Renal pelvis (tissue), 4 donors: ENCODE measurements around the gene CBS. TPM values are rescaled to one million over a fixed set of nuclear protein-coding genes. Genes with fewer than 3 reads are reported as not detected.
"Not testable (repeated sequence)": the region's sequence is repeated elsewhere in the genome, so short reads cannot be mapped to it uniquely, and the experiment has no call there.

Experiments
- DNase-seq: peaks from one replicate; pipeline ENCODE4 v3.0.0-alpha.2; 2013
- polyA plus RNA-seq, 3 donors: library from polyadenylated mRNA; unstranded; fragments of 120-200 nt; gene quantifications; one replicate each; pipeline ENCODE4 v1.2.1, GENCODE V29; 2013; ENCODE audit not compliant: insufficient read length in 3 of 3

Gene CBS
- polyA plus RNA-seq, 3 donors, result 12.0 to 56.1 (median 55.5) TPM

GRCh38 chr21:43074401-43075169, 1.1 kb downstream of the CBS start:
- not testable (repeated sequence) for DNase-seq

DNA sequence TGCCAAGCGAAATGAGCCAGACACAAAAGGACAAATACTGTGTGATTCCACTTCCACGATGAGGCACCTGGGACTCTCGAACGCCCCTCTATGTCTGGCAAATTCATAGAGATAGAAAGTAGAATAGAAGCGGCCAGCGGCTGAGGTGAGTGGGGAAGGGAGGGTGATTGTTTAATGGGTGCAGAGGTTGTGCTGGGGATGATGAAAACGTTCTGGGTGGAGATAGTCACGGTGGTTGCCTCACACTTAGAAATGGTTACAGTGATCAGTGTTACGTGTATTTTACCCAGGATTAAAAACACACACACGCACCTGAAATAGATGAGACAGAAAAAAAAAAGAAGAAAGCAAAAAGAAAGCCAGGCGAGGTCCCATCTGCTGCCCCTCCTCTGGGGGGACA, 2.9 kb downstream of the CBS start:
- not testable (repeated sequence) for DNase-seq

- not testable (repeated sequence) for DNase-seq
Measured at GRCh38 chr21:43069682-43070081, 6.0 kb downstream of the CBS start.

- not testable (repeated sequence) for DNase-seq
Measured at GRCh38 chr21:43068065-43068464, 7.6 kb downstream of the CBS start.

DNA sequence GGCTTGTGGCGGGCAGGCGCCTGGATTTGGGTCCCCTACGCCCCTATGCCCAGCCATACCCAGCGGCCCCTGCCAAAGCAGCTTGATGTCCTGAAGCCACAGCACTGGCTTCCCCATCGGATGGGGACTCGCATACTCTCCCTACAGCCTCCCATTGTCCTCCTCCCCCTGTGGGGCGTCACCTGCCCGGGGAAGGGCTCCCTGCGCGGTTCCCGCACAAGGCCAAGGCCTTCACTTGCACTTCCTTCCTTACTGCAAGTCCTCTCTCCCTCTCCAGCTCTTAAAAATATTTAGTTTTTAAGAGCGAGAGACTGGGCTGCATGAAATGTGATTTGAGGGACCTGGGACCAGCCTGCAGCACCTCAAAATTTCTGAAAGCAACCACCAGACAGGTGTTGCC, 8.9 kb downstream of the CBS start:
- DNase-seq, result not testable (repeated sequence)

- not testable (repeated sequence) for DNase-seq
Measured at GRCh38 chr21:43065991-43066390, 9.6 kb downstream of the CBS start.

- not testable (repeated sequence) for DNase-seq
Measured at GRCh38 chr21:43064265-43064917, 11.2 kb downstream of the CBS start.

DNA sequence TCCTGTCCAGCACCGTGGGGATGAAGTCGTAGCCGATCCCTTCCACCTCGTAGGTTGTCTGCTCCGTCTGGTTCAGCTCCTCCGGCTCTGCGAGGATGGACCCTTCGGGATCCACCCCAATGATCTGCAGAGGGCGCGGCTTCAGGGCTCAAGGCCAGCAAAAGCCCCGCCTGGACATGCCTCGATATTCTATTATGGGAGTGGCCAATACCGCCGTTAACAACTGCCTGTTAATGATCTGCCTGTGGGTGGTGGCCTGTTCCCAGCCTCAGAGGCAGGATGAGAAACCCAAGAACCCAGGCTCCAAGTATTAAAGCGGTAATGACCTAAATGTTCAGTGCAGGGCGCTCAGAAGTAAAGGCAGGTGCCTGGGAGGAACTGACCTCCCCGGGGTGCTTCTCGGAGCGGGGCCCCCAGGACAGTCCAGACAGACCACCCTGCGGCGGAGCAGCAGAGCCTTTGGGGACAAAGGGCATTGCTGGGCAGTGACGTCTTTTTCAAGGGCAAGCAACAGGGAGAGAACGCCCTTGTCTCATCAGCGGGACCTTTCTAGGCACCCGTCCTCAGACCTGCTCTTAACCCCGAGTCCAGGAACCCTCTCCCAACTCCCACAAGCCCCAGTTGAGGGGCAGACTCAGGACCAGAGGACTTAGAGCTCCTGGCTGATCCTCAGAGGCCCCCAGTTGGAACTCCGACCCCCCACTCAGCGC, 12.5 kb downstream of the CBS start:
- not testable (repeated sequence) for DNase-seq

- not testable (repeated sequence) for DNase-seq
Measured at GRCh38 chr21:43053112-43053511, 22.5 kb downstream of the CBS start.

DNA sequence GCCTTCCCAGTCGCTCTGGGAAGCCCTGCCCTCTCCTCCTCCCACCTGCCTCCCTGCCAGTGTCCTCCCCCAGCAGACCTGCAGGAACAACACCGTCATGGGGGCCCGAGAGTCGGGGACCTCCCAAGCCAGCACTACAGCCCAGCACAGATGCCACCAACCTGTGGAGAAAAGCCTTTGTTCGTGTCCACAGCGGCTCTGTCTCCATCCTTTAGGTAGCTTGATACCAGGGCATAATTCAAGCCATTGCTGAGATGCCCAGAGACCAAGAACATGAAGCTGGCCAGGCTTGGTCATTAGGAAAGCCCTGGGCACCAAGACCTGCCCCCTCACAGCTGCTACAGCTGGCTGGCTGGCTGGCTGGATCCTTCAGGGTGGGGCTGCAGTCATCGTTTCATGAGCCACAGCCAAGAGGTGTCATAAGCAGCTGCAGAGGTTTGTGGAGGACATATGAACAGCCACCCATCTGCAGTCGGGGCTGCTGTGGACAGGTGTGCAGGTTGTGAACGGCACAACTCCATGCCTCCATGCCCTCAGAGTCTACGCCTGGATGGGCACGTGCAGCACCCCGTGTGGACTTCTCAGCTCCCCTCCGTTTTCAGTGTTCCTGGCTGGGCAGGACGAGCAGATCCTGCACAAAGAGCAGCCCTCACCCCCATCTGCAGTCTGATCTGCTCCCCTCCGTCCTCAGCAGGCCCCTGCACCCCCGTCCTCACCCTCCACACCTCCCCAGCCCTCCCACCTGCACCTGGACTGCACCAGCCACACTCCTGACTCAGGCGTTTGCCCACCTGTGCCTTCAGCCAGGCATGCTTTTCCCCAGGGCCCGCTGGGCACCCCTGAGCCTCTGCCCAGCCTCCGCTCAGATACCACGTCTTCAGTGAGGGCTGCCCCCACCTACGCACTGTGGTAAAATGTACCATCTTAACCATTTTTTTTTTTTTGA, 29.5 kb downstream of the CBS start:
- not testable (repeated sequence) for DNase-seq

DNA sequence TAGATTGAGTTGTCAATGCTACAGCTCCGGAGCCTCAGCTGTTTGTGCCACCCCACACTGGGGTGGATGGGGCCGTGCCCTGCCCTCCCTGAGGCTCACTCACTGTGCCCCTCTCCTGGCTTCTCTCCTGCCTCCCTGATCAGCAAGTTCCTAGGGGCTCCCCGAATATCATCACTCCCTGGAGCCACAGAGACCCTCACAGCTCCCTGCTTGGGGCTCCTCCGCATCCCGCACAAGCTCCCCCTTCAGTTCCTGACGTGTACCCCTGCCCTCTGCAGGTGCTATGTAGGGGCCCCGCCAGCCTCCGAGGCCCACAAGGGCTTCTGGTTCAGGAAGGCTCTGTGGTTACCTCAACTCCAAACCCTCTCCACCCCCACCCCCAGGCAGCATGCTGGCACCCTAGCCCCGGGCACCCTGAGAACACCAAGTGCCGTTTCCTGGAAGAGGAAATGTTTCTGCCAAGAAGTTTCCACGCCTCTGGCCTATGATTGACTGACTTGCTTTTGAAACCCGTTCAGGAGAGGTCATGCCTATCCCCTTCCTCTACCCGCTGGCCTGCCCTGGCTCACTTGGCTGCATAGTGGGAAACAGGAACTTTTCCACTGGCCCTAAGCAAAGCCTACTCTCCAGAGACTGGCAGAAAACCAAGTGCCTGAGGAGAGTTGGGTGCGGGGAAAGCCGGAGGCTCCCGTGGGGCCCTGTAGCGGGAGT, 30.3 kb downstream of the CBS start:
- not testable (repeated sequence) for DNase-seq

DNA sequence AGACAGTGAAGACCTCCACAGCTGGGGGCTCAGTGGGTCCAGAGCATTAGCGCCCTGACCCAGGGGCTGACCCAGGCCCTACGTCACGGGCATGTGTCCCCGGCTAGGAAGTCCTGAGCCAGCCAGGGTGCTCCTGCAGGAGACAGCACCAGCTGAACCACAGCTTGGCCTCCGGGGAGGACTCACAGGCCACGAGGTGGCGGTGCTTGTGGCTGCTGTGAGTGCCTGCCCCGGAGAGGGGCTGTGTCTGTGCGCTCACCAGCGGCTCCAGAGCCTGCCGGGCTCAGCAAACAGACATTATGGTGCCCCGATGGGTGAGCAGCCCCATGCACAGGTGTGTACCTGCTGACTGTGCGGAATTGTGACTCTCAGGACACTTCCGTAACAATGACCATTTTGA, 31.1 kb downstream of the CBS start:
- not testable (repeated sequence) for DNase-seq

DNA sequence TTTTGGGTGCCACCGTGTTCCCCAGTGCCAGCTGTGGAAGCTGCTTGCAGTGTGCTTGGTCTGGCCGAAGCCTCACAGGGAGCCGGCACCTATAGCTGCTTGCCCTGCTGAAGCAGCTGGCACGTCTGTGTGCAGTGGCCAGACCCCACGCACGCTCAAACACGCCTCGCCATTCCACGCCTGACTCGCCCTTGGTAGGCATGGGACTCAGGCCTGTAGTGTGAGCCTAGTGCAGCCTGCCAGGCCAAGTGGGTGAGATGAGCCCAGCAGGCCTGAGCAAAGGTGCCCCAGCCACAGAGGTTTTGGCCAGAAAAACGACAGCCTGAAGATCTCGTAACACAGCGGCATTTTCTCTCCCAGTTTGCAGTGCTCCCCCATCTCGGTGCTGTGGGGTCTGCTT, 32.3 kb downstream of the CBS start:
- DNase-seq, result not testable (repeated sequence)

DNA sequence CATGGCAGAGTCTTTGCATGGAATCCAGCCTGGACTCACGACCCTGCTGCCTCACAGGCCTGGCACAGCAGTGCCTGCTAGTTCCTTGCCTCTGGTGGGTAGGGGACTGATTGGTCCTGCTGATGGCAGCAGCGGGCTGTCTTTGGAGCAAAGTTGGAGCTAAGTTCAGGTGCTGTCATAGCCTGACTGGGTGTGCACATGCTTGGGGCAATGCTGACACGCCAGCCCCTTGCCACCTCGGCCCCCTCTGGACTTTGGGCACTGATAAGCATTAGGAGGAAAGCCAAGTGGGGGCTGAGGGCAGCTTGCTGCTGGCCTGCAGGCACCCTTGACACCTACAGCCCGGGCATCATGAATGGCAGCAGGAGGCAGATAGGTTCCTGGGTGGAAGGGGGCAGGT, 33.5 kb downstream of the CBS start:
- not testable (repeated sequence) for DNase-seq

GRCh38 chr21:43038659-43039044, 37.0 kb downstream of the CBS start:
- DNase-seq, result not testable (repeated sequence)

DNA sequence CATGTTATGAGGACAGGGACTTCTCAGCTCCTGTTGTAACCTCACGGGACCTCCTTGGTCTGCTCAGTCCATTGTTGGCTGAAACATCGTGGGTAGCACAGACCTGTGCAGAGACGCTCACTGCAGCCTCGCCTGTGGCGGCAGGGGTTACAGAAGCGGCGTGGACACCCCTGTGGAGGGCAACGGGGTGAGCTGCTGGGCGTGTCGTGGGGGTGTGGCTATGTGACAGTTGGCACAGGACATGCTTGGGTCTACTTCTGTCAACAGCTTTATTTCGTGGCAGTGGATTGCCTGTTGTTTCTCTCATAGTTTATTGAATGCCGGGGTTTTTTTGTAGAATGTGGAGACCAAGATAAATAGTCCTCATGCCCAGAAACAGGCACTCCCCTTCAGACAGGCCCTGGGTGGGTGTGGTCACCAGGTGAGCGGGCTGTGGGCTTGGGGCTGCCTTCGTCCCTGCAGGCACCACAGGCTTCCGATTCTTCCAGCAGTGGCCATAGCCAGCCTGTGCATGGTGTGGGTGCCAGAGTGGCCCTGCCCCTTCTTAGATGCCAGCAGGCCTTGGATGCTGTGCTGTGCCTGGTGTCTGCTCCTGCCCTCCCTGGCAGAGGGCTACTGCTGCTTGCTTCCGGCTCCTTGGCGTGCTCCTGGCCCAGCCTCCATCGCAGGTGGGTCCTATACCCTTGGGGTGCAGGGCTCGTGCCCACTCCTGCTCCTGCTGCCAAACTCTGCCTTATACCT, 37.5 kb downstream of the CBS start:
- not testable (repeated sequence) for DNase-seq

DNA sequence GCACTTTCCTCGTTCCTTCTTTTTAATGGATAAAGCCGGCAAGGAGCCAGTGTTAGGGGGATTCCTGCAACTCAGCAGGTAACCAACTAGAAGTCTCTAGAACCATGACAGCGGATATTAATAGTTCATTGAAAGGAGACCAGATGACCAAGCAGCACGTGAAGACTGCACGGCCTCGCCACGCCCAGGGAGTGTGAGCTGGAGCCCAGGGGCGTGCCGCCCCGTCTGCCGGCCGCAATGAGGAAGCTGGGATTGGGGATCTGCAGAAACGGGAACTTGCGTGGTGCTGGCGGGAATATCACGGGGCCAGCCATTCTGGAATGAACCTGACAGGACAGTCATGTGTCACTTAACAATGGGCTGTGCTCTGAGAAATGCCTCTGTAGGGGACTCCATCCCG, 38.7 kb downstream of the CBS start:
- DNase-seq, result not testable (repeated sequence)

GRCh38 chr21:43034826-43035225, 40.8 kb downstream of the CBS start:
- DNase-seq, result no peak

GRCh38 chr21:43034101-43034500, 41.5 kb downstream of the CBS start:
- DNase-seq, result no peak

DNA sequence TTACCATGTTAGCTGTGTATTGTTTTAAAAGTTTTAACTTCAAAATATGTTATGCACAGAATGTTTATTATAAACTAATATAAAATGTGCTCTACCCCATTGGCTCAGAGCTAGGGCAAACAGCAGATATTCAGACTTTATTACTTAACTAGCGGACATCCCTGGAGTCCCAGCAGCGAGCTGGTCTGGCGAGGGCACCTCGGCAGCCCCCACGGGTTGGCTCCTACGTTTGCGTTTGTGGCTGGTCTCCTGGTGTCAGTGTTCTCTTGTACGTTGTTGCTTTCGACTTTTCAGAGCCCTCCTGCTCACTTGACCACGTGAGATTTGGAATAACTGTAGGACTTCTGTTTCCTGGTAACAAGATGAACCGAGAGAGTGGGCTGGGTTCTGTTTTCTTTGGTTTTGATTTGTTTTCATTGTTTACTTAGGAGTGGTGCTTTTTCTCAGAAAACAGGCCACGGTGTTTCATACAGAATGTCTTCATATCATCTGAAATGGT, 44.5 kb downstream of the CBS start:
- DNase-seq, result no peak
